Astrocyte (in vitro differentiated cells and primary cell): ENCODE data around the gene PLCH1. TPM values are rescaled to one million over a fixed set of nuclear protein-coding genes. Genes with fewer than 3 reads are reported as not detected.

Experiments
- DNase-seq: peaks from one replicate; pipeline ENCODE4 v3.0.0-alpha.2; 2010; ENCODE audit warnings: low read depth
- FAIRE-seq: peaks from 2 replicates; lab custom pipeline; 2011; peaks lifted over from hg19 to GRCh38; lab: Jason Lieb, UNC
- H2AFZ ChIP-seq: 2 replicates; pipeline ENCODE4 v1.6.0; 2012; ENCODE audit warnings: low read depth, low read length, inconsistent platforms
- H3K27ac ChIP-seq: 2 replicates; pipeline ENCODE4 v1.5.1; 2011; ENCODE audit warnings: low read depth, low read length, inconsistent platforms
- H3K27me3 ChIP-seq: 2 replicates; pipeline ENCODE4 v1.6.0; 2011; ENCODE audit warnings: low read length, inconsistent platforms; ENCODE audit not compliant: insufficient read depth
- H3K36me3 ChIP-seq: 2 replicates; pipeline ENCODE4 v1.5.1; 2011; ENCODE audit warnings: low read length, inconsistent platforms; ENCODE audit not compliant: insufficient read depth
- H3K4me1 ChIP-seq: 2 replicates; pipeline ENCODE4 v1.5.1; 2011; ENCODE audit warnings: low read length, inconsistent platforms; ENCODE audit not compliant: insufficient read depth
- H3K4me2 ChIP-seq: 2 replicates; pipeline ENCODE4 v1.6.0; 2012; ENCODE audit warnings: low read length, inconsistent platforms
- H3K4me3 ChIP-seq: 2 replicates; pipeline ENCODE4 v1.5.1; 2011; ENCODE audit warnings: low read depth, mild to moderate bottlenecking, low read length, inconsistent platforms; ENCODE audit not compliant: insufficient read depth
- H3K79me2 ChIP-seq: 2 replicates; pipeline ENCODE4 v1.6.0; 2012; ENCODE audit warnings: mild to moderate bottlenecking, low read length, inconsistent platforms; ENCODE audit not compliant: insufficient read depth
- H3K9ac ChIP-seq: 2 replicates; pipeline ENCODE4 v1.6.0; 2012; ENCODE audit warnings: mild to moderate bottlenecking, low read length, inconsistent platforms
- H3K9me3 ChIP-seq: 2 replicates; pipeline ENCODE4 v1.5.1; 2012; ENCODE audit warnings: low read depth, mild to moderate bottlenecking, low read length, inconsistent platforms; ENCODE audit not compliant: insufficient read depth
- H4K20me1 ChIP-seq: 2 replicates; pipeline ENCODE4 v1.6.0; 2012; ENCODE audit warnings: low read length, inconsistent platforms; ENCODE audit not compliant: insufficient read depth
- H3K27ac Mint-ChIP-seq: one replicate; pipeline ENCODE4 v1.8.0; 2021; ENCODE audit warnings: mild to moderate bottlenecking, mixed read lengths; ENCODE audit not compliant: unreplicated experiment
- H3K27me3 Mint-ChIP-seq: one replicate; pipeline ENCODE4 v1.8.0; 2021; ENCODE audit warnings: low read depth, mixed read lengths; ENCODE audit not compliant: unreplicated experiment
- H3K36me3 Mint-ChIP-seq: one replicate; pipeline ENCODE4 v1.8.0; 2021; ENCODE audit warnings: low read depth, mixed read lengths; ENCODE audit not compliant: unreplicated experiment
- H3K4me1 Mint-ChIP-seq: one replicate; pipeline ENCODE4 v1.8.0; 2021; ENCODE audit warnings: low read depth, mixed read lengths; ENCODE audit not compliant: unreplicated experiment
- H3K4me3 Mint-ChIP-seq: one replicate; pipeline ENCODE4 v1.8.0; 2021; ENCODE audit warnings: mild to moderate bottlenecking, moderate library complexity, mixed read lengths; ENCODE audit not compliant: unreplicated experiment
- H3K9me3 Mint-ChIP-seq: one replicate; pipeline ENCODE4 v1.8.0; 2021; ENCODE audit warnings: mild to moderate bottlenecking, mixed read lengths; ENCODE audit not compliant: unreplicated experiment
- EZH2 ChIP-seq: IDR thresholded peaks from 2 replicates; pipeline ENCODE4 v1.6.1; 2012; ENCODE audit warnings: mild to moderate bottlenecking, low read length, inconsistent platforms; ENCODE audit not compliant: insufficient read depth
- total RNA-seq: library from RNA; stranded (reverse); gene quantifications from 2 replicates; pipeline ENCODE4 v1.2.1, GENCODE V29; 2021
- TF ChIP-seq, protein P1 (sequence below): IDR thresholded peaks from 2 replicates; pipeline ENCODE4 v1.5.1; 2011; ENCODE audit warnings: low read depth, mild to moderate bottlenecking, inconsistent platforms, low read length, moderate library complexity; ENCODE audit not compliant: insufficient read depth

The PLCH1 gene
- total RNA-seq, 1 donor from 2014 or later: 1.2 TPM

DNA sequence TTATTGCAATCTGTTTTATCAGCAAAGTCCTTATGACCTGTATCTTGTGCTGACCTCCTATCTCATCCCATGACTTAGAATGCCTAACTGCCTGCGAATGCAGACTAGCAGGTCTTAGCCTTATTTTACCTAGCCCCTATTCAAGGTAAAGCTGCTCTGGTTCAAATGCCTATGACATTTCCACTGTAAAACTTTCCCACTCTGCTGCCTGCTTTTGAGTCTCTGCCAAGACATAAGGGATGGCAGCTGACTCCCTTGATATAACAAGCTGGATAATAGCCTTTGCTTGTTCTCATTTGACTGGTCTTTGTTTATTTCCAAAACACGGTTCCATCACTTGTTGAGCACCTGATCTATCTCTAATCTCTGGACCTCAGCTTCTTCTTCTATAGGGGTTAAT is 319.5 kb downstream of the PLCH1 start:
- H3K4me2 ChIP-seq: no peak overlapping the region
- no peaks in the 10 kb centered on the region for H3K9me3 ChIP-seq
- H3K27ac Mint-ChIP-seq: no peak overlapping the region
- H3K4me1 Mint-ChIP-seq: peaks cover 6% of the 10 kb centered on the region
- TF ChIP-seq, protein P1, sequence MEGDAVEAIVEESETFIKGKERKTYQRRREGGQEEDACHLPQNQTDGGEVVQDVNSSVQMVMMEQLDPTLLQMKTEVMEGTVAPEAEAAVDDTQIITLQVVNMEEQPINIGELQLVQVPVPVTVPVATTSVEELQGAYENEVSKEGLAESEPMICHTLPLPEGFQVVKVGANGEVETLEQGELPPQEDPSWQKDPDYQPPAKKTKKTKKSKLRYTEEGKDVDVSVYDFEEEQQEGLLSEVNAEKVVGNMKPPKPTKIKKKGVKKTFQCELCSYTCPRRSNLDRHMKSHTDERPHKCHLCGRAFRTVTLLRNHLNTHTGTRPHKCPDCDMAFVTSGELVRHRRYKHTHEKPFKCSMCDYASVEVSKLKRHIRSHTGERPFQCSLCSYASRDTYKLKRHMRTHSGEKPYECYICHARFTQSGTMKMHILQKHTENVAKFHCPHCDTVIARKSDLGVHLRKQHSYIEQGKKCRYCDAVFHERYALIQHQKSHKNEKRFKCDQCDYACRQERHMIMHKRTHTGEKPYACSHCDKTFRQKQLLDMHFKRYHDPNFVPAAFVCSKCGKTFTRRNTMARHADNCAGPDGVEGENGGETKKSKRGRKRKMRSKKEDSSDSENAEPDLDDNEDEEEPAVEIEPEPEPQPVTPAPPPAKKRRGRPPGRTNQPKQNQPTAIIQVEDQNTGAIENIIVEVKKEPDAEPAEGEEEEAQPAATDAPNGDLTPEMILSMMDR: no peak
- no peak for TF ChIP-seq EZH2
- no peak overlapping the region for H2AFZ ChIP-seq
- no peaks in the 10 kb centered on the region for H4K20me1 ChIP-seq
- H3K79me2 ChIP-seq: no peaks in the 10 kb centered on the region
- FAIRE-seq: no peak
- no peak overlapping the region for H3K4me3 Mint-ChIP-seq
- no peaks in the 10 kb centered on the region for H3K27me3 Mint-ChIP-seq
- no peaks in the 10 kb centered on the region for H3K27me3 ChIP-seq
- H3K9me3 Mint-ChIP-seq: peaks cover 6% of the 10 kb centered on the region
- H3K36me3 ChIP-seq: no peaks in the 10 kb centered on the region
- no peak overlapping the region for H3K27ac ChIP-seq
- no peak overlapping the region for H3K4me3 ChIP-seq
- no peaks in the 10 kb centered on the region for H3K4me1 ChIP-seq
- H3K9ac ChIP-seq: no peak overlapping the region
- DNase-seq: no peak
- H3K36me3 Mint-ChIP-seq: no peaks in the 10 kb centered on the region

GRCh38 chr3:155424323-155424710 is 320.6 kb downstream of the PLCH1 start:
- Histone ChIP-seq H3K27me3 (no peaks in the 10 kb centered on the region), H3K27ac (no peak overlapping the region), H2AFZ (no peak overlapping the region), H4K20me1 (no peaks in the 10 kb centered on the region), H3K79me2 (no peaks in the 10 kb centered on the region), H3K9ac (no peak overlapping the region), H3K4me2 (no peak overlapping the region), H3K4me1 (no peaks in the 10 kb centered on the region), H3K4me3 (no peak overlapping the region), H3K36me3 (no peaks in the 10 kb centered on the region), H3K9me3 (no peaks in the 10 kb centered on the region)
- TF ChIP-seq, protein P1: no peak
- no peak for TF ChIP-seq EZH2
- no peaks in the 10 kb centered on the region for H3K36me3 Mint-ChIP-seq
- no peak overlapping the region for H3K4me3 Mint-ChIP-seq
- no peak for DNase-seq
- no peak for FAIRE-seq
- no peak overlapping the region for H3K27ac Mint-ChIP-seq
- peaks cover 6% of the 10 kb centered on the region for H3K4me1 Mint-ChIP-seq
- peaks cover 6% of the 10 kb centered on the region for H3K9me3 Mint-ChIP-seq
- H3K27me3 Mint-ChIP-seq: no peaks in the 10 kb centered on the region

GRCh38 chr3:155423526-155424322 is 321.1 kb downstream of the PLCH1 start:
- Histone ChIP-seq H3K9me3 (no peaks in the 10 kb centered on the region), H3K27ac (no peak overlapping the region), H3K4me2 (no peak overlapping the region), H3K4me1 (no peaks in the 10 kb centered on the region), H4K20me1 (no peaks in the 10 kb centered on the region), H3K79me2 (no peaks in the 10 kb centered on the region), H3K9ac (no peak overlapping the region), H2AFZ (no peak overlapping the region), H3K4me3 (no peak overlapping the region), H3K36me3 (no peaks in the 10 kb centered on the region), H3K27me3 (no peaks in the 10 kb centered on the region)
- DNase-seq: no peak
- Mint-ChIP-seq H3K4me3 (no peak overlapping the region), H3K36me3 (no peaks in the 10 kb centered on the region), H3K9me3 (peaks cover 6% of the 10 kb centered on the region), H3K4me1 (peaks cover 6% of the 10 kb centered on the region), H3K27ac (no peak overlapping the region), H3K27me3 (no peaks in the 10 kb centered on the region)
- TF ChIP-seq EZH2: no peak
- TF ChIP-seq, protein P1: no peak
- FAIRE-seq: no peak
